Thyroid gland (tissue), 4 donors: ENCODE measurements around the gene MAP10. TPM values are rescaled to one million over a fixed set of nuclear protein-coding genes. Genes with fewer than 3 reads are reported as not detected.

Experiments
- DNase-seq, 2 donors: peaks; one replicate each; pipeline ENCODE4 v3.0.0-alpha.2; 2019
- H3K27ac ChIP-seq, 3 donors: fragments of 200-600 bp; sonication (generic); 1 replicate in 2 of 3; 2 replicates in 1 of 3; pipeline ENCODE4 v1.5.1; 2016 to 2019; ENCODE audit warnings: mild to moderate bottlenecking in 1 of 3, moderate library complexity in 1 of 3
- H3K27me3 ChIP-seq: fragments of 200-600 bp; sonication (generic); one replicate; pipeline ENCODE4 v1.5.1; 2019
- H3K36me3 ChIP-seq, 2 donors: fragments of 200-600 bp; sonication (generic); one replicate each; pipeline ENCODE4 v1.5.1; 2016 to 2019
- H3K4me1 ChIP-seq, 2 donors: fragments of 200-600 bp; sonication (generic); one replicate each; pipeline ENCODE4 v1.5.1; 2017 to 2019
- H3K4me3 ChIP-seq, 3 donors: fragments of 200-600 bp; sonication (generic); replicated peaks in 1 of 3; 1 replicate in 2 of 3; 2 replicates in 1 of 3; pipeline ENCODE4 v1.5.1; 2016; ENCODE audit warnings: mild to moderate bottlenecking in 1 of 3
- H3K9me3 ChIP-seq: fragments of 200-600 bp; sonication (generic); one replicate; pipeline ENCODE4 v1.5.1; 2017
- CTCF ChIP-seq, 6 experiments: fragments of 200-600 bp in 3 of 6; fragments of 450-650 bp in 3 of 6; sonication (generic) in 3 of 6; IDR thresholded peaks; one replicate each; pipeline ENCODE4 v1.5.1; 2016 to 2019; ENCODE audit warnings: antibody characterized with exemption in 6 of 6, mild to moderate bottlenecking in 2 of 6, inconsistent platforms in 1 of 6, moderate library complexity in 1 of 6
- POLR2A ChIP-seq, 2 donors: fragments of 450-650 bp; IDR thresholded peaks; one replicate each; pipeline ENCODE4 v1.6.1; 2017; ENCODE audit warnings: antibody characterized with exemption in 2 of 2, mild to moderate bottlenecking in 2 of 2, moderate library complexity in 1 of 2
- WGBS, 2 donors: methylation state at CpG; one replicate each; pipeline ENCODE4 v1.1.5; 2017; 5-methylcytosine and 5-hydroxymethylcytosine counted together
- intact Hi-C: fragments of 100-400 bp; cut with DNase I; formaldehyde crosslinking; loops from one replicate; pipeline ENCODE4 v1.15.1; 2023
- total RNA-seq, 4 donors: library from RNA; depleted of rRNA; stranded (reverse); fragments of >200 nt; gene quantifications; one replicate each; pipeline ENCODE4 v1.2.3, GENCODE V29; 2016

The MAP10 gene
- total RNA-seq, 4 donors from 2014 or later, result 3.8 to 6.6 (median 4.8) TPM

GRCh38 chr1:232822530-232822929 is 17.3 kb downstream of the MAP10 start:
- 64 to 71% methylated on average over 2 of the region's 2 CpGs for WGBS, 2 donors
- H3K4me3 ChIP-seq, result no peak overlapping the region
- TF ChIP-seq POLR2A (IDR thresholded peaks at IDR 0.05), result no peak
- TF ChIP-seq CTCF (IDR thresholded peaks at IDR 0.05), result no peak
- no peaks in the 10 kb centered on the region for H3K27me3 ChIP-seq
- no peaks in the 10 kb centered on the region for H3K9me3 ChIP-seq
- H3K4me1 ChIP-seq, result no peaks in the 10 kb centered on the region
- no peak for DNase-seq
- no peaks in the 10 kb centered on the region for H3K36me3 ChIP-seq
- no peak overlapping the region for H3K27ac ChIP-seq
- intact Hi-C loops, result no loop called here

GRCh38 chr1:232826318-232826717 is 21.1 kb downstream of the MAP10 start:
- Histone ChIP-seq H3K27me3 (no peaks in the 10 kb centered on the region), H3K4me1 (no peaks in the 10 kb centered on the region), H3K36me3 (no peaks in the 10 kb centered on the region), H3K27ac (no peak overlapping the region), H3K4me3 (no peak overlapping the region), H3K9me3 (no peaks in the 10 kb centered on the region)
- no peak for TF ChIP-seq POLR2A (IDR thresholded peaks at IDR 0.05)
- TF ChIP-seq CTCF (IDR thresholded peaks at IDR 0.05), result no peak
- DNase-seq, result no peak
- intact Hi-C loops, result no loop called here
- 84 to 97% methylated on average over 1 of the region's 1 CpG for WGBS, 2 donors

- Histone ChIP-seq H3K4me1 (no peaks in the 10 kb centered on the region), H3K4me3 (no peak overlapping the region), H3K36me3 (no peaks in the 10 kb centered on the region), H3K27me3 (no peaks in the 10 kb centered on the region), H3K9me3 (no peaks in the 10 kb centered on the region), H3K27ac (no peak overlapping the region)
- intact Hi-C loops, result no loop called here
- TF ChIP-seq POLR2A (IDR thresholded peaks at IDR 0.05) (no peak), CTCF (IDR thresholded peaks at IDR 0.05) (no peak)
- 93% methylated on average over 2 of the region's 2 CpGs for WGBS, 2 donors
- no peak for DNase-seq
These were observed 25.4 kb downstream of the MAP10 start for GRCh38 chr1:232830661-232831060.

GRCh38 chr1:232831895-232832294 is 26.7 kb downstream of the MAP10 start:
- no peaks in the 10 kb centered on the region for H3K4me1 ChIP-seq
- H3K4me3 ChIP-seq, result no peak overlapping the region
- intact Hi-C loops, result no loop called here
- TF ChIP-seq POLR2A (IDR thresholded peaks at IDR 0.05) (no peak), CTCF (IDR thresholded peaks at IDR 0.05) (no peak)
- no peaks in the 10 kb centered on the region for H3K36me3 ChIP-seq
- H3K27ac ChIP-seq, result no peak overlapping the region
- no peaks in the 10 kb centered on the region for H3K9me3 ChIP-seq
- no peaks in the 10 kb centered on the region for H3K27me3 ChIP-seq
- no peak for DNase-seq
- 94 to 97% methylated on average over 2 of the region's 2 CpGs for WGBS, 2 donors

- DNase-seq, result no peak
- Histone ChIP-seq H3K36me3 (no peaks in the 10 kb centered on the region), H3K27me3 (no peaks in the 10 kb centered on the region), H3K27ac (no peak overlapping the region), H3K4me1 (no peaks in the 10 kb centered on the region), H3K4me3 (no peak overlapping the region), H3K9me3 (no peaks in the 10 kb centered on the region)
- intact Hi-C loops, result no loop called here
- 55 to 64% methylated on average over 3 of the region's 3 CpGs for WGBS, 2 donors
- TF ChIP-seq CTCF (IDR thresholded peaks at IDR 0.05), result no peak
- no peak for TF ChIP-seq POLR2A (IDR thresholded peaks at IDR 0.05)
These were observed 28.9 kb downstream of the MAP10 start for GRCh38 chr1:232834066-232834465.
